ENCODE results near the gene LIMS2. TPM values are rescaled to one million over a fixed set of nuclear protein-coding genes. Genes with fewer than 3 reads are reported as not detected.

LIMS2 gene
- total RNA-seq, 2 donors from 2014 or later = 8.1 to 15.5 TPM

DNA sequence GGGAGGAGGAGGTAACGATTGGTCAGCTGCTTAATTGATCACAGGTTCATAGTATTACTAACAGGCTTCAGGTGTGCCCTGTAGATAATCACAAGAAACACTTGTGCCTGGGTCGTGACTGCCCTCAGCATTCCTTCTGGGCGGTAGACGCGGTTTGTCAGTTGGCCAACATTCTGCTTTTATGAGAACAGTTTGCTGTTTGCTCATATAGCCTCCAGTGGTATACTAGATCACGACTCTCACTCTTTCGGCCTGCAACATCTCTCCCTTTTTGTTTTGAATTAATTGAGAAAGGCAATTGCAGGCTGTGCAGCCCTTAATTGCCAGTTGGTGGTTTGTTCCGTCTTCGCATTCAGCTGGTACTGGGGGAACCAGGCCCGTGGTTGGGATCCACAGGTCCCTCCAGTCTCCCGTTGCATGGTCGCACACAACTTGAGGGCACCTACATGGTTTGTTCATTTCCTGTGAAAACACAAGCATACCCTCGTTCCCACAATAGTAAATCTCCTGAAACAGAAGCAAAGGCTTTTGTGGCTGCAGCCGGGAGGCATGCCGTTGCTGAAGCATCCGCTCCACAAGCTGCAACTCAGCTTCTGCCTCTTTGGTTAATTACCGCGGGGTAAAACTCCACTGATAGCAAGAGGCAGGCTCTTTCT, 59.7 kb downstream of the LIMS2 start:
- H3K9me3 Mint-ChIP-seq = peaks cover 4 to 5% of the 10 kb centered on the region in 2 donors
- peaks cover 0 to 10% of the 10 kb centered on the region in 2 donors for H3K36me3 Mint-ChIP-seq
- ATAC-seq (no peak), DNase-seq (ENCODE audit: low spot score in 2 of 2) (peak in 1 of 2 donors; percentile 31)
- no peak overlapping the region for H3K27ac Mint-ChIP-seq

GRCh38 chr2:127614731-127615130, 60.6 kb downstream of the LIMS2 start:
- ATAC-seq (no peak), DNase-seq (ENCODE audit: low spot score in 2 of 2) (no peak)
- Mint-ChIP-seq H3K36me3 (peaks cover 0 to 10% of the 10 kb centered on the region in 2 donors), H3K27ac (no peak overlapping the region), H3K9me3 (peaks cover 4 to 5% of the 10 kb centered on the region in 2 donors)

DNA sequence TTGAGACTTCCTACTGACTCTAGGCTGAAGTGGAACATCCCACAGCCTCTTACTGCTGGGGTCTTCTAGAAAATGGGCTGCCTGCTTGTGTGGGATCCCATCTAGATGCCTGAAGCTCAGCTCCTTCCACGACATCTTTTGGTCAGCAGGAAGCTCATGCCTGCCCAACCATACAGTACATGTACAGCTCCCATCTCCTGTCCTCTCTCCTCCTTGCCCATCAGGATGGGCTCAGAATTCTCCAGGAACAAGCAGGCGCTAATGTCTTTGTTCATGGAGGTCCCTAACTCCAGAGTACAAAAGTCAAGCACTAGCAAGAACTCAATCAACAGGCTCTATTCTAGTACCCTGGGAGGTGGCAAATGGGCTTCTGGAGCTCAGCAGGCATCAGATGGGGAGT, 61.1 kb downstream of the LIMS2 start:
- DNase-seq (ENCODE audit: low spot score in 2 of 2) (no peak), ATAC-seq (no peak)
- Mint-ChIP-seq H3K27ac (no peak overlapping the region), H3K9me3 (peaks cover 4 to 5% of the 10 kb centered on the region in 2 donors), H3K36me3 (peaks cover 0 to 10% of the 10 kb centered on the region in 2 donors)

DNA sequence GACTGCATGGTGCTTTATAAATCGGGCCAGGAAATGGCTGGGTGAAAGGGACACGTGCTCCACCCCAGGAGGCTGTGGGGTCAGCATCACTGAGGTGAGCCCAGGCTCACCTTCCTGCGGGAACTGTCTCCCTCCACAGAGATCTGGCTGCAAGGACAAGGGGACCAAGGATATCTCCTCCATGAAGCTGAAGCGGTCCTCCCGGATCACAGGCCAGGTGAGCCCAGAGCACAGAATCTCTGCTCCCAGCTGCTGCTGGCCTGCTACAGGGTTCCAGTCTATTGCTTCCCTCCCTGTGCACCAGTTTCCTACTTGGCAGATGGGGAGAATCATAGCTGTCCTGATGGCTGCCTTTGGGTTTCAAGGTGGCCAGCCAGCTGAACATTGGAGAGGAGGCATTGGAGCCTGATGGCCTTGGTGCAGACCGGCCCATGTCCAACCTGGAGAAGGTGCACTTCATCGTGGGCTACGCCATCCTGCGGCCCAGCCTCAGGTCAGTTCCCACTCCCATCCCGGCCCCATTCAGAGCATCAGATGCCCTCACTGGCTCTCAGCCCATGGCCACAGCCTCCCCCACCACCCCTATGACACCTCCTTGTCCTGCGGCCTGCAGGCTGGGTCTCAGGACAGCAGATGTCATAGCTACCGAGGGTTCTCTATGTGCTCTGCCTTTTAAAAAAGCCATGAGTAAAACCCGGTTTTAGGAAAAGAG, 63.1 kb downstream of the LIMS2 start:
- ATAC-seq = no peak
- DNase-seq (ENCODE audit: low spot score in 2 of 2) = peak in 1 of 2 donors; percentile 31
- no peak overlapping the region for H3K27ac Mint-ChIP-seq
- H3K36me3 Mint-ChIP-seq = peaks cover 0 to 10% of the 10 kb centered on the region in 2 donors
- peaks cover 4 to 5% of the 10 kb centered on the region in 2 donors for H3K9me3 Mint-ChIP-seq

GRCh38 chr2:127611076-127611925, 64.0 kb downstream of the LIMS2 start:
- peaks cover 0 to 10% of the 10 kb centered on the region in 2 donors for H3K36me3 Mint-ChIP-seq
- no peak overlapping the region for H3K27ac Mint-ChIP-seq
- peaks cover 4 to 5% of the 10 kb centered on the region in 2 donors for H3K9me3 Mint-ChIP-seq
- ATAC-seq (no peak), DNase-seq (ENCODE audit: low spot score in 2 of 2) (peak in 1 of 2 donors; percentile 28)

GRCh38 chr2:127610561-127610960, 64.8 kb downstream of the LIMS2 start:
- Mint-ChIP-seq H3K9me3 (peaks cover 4 to 5% of the 10 kb centered on the region in 2 donors), H3K36me3 (peaks cover 0 to 10% of the 10 kb centered on the region in 2 donors), H3K27ac (no peak overlapping the region)
- DNase-seq (ENCODE audit: low spot score in 2 of 2) (peak in 1 of 2 donors; percentile 33), ATAC-seq (no peak)

DNA sequence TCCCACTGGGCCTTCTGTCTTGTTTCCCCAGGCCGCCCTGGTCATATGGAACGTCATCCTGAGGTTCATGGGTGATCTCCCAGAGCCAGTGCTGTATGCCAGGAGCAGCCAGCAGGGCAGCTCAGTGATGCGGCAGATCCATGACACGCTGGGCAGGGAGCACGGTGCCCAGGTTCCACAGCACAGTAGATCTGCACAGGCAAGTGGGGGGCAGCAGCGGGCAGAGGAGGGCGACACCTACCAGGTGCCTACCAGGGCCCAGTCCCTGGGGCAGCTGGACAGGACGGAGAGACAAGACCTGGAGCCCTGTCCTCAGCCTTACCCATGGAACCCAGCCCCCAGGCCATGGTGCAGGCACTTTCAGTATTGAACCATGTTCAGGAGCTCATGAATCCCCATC, 65.5 kb downstream of the LIMS2 start:
- Mint-ChIP-seq H3K27ac (no peak overlapping the region), H3K9me3 (peaks cover 4 to 5% of the 10 kb centered on the region in 2 donors), H3K36me3 (peaks cover 0 to 10% of the 10 kb centered on the region in 2 donors)
- ATAC-seq = no peak
- peak in 1 of 2 donors; percentile 30 for DNase-seq (ENCODE audit: low spot score in 2 of 2)

- H3K27ac Mint-ChIP-seq = no peak overlapping the region
- ATAC-seq (no peak), DNase-seq (ENCODE audit: low spot score in 2 of 2) (peak in 1 of 2 donors; percentile 44)
- H3K36me3 Mint-ChIP-seq = peaks cover 0 to 10% of the 10 kb centered on the region in 2 donors
- H3K9me3 Mint-ChIP-seq = peaks cover 4 to 5% of the 10 kb centered on the region in 2 donors
These were observed 66.1 kb downstream of the LIMS2 start for GRCh38 chr2:127609031-127609751.

DNA sequence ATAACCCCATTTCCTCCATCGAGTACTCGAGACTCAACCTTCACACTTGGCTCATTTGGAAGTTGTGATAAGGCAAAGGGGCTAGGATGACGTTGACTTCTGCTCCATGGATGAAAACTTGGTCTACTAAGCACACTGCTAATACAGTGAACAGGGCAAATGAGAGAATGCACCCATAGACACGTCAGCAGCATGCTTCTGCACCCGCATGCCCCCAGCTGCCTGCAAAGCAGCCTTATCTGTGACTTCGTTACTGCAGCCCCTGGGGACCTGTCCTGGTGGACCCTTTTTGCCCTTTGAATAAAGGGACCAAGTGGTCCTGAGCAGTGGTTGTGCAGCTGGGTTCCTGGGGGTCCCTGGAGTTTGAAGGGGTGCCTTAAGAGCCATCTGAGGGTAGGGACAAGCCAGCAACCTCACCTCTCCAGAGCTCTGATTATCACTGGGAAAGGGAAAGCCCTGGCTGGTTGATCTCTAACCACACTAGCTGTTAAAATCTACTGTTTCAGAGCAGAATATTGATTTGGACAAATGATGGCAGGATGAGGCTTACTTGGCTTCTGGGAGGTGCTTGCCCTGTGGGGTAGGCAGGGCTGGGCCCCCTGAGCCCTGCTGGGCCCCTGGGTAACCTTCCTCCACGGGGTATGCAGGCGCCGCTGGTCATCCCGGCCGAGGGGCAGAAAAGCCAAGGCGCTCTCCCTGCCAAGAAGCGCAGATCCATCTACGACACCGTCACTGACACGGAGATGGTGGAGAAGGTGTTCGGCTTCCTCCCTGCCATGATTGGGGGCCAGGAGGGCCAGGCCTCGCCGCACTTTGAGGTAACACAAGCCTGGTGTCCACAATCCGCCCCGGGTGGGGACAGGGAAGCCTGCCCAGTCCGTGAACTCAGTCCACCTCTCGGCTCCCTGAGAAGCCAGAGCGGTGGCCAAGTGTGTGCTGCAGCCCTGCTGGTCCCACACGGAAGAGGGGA, 67.0 kb downstream of the LIMS2 start:
- no peak for ATAC-seq
- Mint-ChIP-seq H3K36me3 (peaks cover under 1 to 9% of the 10 kb centered on the region in 2 donors), H3K9me3 (peaks cover 4 to 5% of the 10 kb centered on the region in 2 donors), H3K27ac (no peak overlapping the region)
- peak in 1 of 2 donors; percentile 28 for DNase-seq (ENCODE audit: low spot score in 2 of 2)

DNA sequence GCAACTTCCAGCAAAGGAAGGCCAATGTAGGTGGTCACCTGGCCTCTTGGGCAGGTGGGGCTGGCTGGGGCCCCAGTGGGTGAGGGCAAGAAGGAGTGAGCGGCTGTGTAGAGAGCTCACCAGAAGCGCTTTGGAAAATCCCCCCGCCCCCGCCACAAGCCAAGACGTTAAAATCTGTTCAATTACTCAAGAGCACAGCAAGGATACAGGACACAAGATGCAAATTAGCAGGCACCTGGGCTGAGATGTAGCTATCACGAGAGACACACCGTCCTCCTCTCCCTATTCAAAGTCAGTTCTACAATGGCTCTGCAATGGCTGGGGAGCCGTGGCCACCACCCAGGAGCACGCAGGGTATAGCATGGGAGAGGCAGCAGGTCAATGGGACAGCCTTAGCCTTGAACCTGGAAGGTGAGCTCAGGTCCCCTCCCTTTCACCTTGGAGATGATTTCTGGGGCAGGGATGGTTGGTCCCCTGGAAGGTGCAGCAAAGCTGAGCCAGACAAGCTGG, 67.9 kb downstream of the LIMS2 start:
- DNase-seq (ENCODE audit: low spot score in 2 of 2) = no peak
- no peak overlapping the region for H3K27ac Mint-ChIP-seq
- peaks cover 3 to 10% of the 10 kb centered on the region in 2 donors for H3K9me3 Mint-ChIP-seq
- H3K36me3 Mint-ChIP-seq = peaks cover 4 to 5% of the 10 kb centered on the region in 2 donors
- no peak for ATAC-seq

DNA sequence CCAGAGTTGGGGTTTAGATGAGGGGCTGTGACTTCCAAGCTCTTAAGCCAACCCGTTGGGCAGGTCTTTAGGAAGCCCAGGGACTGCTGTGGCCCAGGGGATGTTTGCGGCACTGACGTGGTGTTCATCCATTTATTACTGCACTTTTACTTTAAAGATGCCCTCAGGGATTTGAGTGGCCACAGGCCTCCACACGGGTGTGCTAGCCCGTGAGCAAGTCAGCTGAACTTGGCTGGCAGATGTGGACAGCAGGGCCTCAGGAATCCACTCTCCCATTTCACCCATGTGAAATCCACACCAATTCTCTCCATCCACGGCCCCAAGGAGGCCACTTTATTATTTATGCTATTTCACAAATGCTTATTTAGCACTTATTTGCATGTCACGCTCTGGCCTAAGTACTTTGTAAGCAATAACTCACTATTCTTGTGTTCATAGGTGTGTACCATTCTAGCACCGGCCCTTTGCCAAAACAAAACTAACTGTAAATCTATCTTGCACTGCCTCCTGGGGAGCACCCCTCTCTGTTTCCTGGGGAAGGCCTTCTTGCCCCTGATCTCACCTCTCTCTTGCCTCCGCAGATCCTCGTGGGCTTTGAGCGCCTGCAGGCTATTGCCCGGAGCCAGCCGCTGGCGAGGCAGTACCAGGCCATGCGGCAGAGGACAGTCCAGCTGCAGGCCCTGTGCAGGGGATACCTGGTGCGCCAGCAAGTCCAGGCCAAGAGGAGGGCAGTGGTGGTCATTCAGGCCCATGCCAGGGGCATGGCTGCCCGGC, 68.5 kb downstream of the LIMS2 start:
- ATAC-seq (no peak), DNase-seq (ENCODE audit: low spot score in 2 of 2) (peak in 1 of 2 donors; percentile 18)
- no peak overlapping the region for H3K27ac Mint-ChIP-seq
- H3K9me3 Mint-ChIP-seq = peaks cover 3 to 15% of the 10 kb centered on the region in 2 donors
- peaks cover 4 to 5% of the 10 kb centered on the region in 2 donors for H3K36me3 Mint-ChIP-seq

DNA sequence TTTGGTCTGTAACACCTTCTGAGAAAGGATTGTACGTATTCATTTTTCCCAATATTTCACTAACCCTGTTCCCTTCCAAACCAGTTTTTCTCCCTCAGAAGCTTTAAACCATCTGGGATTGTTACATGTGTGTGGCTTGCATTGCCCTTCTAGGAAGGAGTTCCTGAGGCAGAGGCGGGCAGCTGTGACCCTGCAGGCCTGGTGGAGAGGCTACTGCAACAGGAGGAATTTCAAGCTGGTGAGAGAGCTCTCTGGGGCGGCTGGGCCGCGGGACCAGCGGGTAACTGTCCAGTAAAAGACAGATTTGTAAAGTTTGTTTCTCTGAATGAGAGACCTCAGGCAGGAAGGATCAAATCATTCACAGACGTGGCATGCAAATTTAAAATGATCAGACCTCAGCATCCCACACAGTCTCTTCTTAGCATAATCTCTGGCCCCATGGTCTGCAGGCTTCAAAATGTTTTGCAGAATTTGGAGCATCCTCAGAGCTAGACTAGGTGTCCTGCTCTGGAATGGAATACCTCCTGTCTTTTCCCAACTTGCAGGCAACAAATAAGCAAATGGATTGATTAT, 69.6 kb downstream of the LIMS2 start:
- peak in 1 of 2 donors; percentile 33 for DNase-seq (ENCODE audit: low spot score in 2 of 2)
- no peak for ATAC-seq
- Mint-ChIP-seq H3K27ac (no peak overlapping the region), H3K9me3 (peaks cover 3 to 12% of the 10 kb centered on the region in 2 donors), H3K36me3 (peaks cover under 1 to 5% of the 10 kb centered on the region in 2 donors)

- peaks cover 3 to 12% of the 10 kb centered on the region in 2 donors for H3K9me3 Mint-ChIP-seq
- no peak for DNase-seq (ENCODE audit: low spot score in 2 of 2)
- H3K36me3 Mint-ChIP-seq = peaks cover 0 to 5% of the 10 kb centered on the region in 2 donors
- H3K27ac Mint-ChIP-seq = no peak overlapping the region
- no peak for ATAC-seq
These were observed 70.3 kb downstream of the LIMS2 start for GRCh38 chr2:127604986-127605385.

- ATAC-seq (no peak), DNase-seq (ENCODE audit: low spot score in 2 of 2) (no peak)
- Mint-ChIP-seq H3K36me3 (peaks cover 0 to 5% of the 10 kb centered on the region in 2 donors), H3K27ac (no peak overlapping the region), H3K9me3 (peaks cover 3 to 12% of the 10 kb centered on the region in 2 donors)
These were observed 76.1 kb downstream of the LIMS2 start for GRCh38 chr2:127599211-127599610.

Measured in activated naive CD4-positive, alpha-beta T cell treated with anti-CD3 and anti-CD28 coated beads, Interleukin-2, amount 50 U/mL, for 72 hours (primary cell).